Epithelial cell of proximal tubule (primary cell): Measurements from ENCODE around the gene TTC39C. TPM values are rescaled to one million over a fixed set of nuclear protein-coding genes. Genes with fewer than 3 reads are reported as not detected.

Source experiments
- DNase-seq: peaks from one replicate; pipeline ENCODE4 v3.0.0-alpha.2; 2011; ENCODE audit warnings: low read depth
- H3K4me3 ChIP-seq: 2 replicates; pipeline ENCODE4 v1.5.1; 2011; ENCODE audit warnings: low read depth, mild to moderate bottlenecking, low read length
- total RNA-seq: library from RNA; depleted of rRNA; stranded (reverse); fragments of >200 nt; gene quantifications from 2 replicates; pipeline ENCODE4 v1.2.3, GENCODE V29; 2015
- TF ChIP-seq, protein P1 (sequence below): conservative IDR thresholded peaks from 2 replicates; pipeline ENCODE4 v1.5.1; 2012; ENCODE audit warnings: low read depth, mild to moderate bottlenecking, low read length

TTC39C gene
- total RNA-seq, 1 donor from 2014 or later = 11.2 TPM

DNA sequence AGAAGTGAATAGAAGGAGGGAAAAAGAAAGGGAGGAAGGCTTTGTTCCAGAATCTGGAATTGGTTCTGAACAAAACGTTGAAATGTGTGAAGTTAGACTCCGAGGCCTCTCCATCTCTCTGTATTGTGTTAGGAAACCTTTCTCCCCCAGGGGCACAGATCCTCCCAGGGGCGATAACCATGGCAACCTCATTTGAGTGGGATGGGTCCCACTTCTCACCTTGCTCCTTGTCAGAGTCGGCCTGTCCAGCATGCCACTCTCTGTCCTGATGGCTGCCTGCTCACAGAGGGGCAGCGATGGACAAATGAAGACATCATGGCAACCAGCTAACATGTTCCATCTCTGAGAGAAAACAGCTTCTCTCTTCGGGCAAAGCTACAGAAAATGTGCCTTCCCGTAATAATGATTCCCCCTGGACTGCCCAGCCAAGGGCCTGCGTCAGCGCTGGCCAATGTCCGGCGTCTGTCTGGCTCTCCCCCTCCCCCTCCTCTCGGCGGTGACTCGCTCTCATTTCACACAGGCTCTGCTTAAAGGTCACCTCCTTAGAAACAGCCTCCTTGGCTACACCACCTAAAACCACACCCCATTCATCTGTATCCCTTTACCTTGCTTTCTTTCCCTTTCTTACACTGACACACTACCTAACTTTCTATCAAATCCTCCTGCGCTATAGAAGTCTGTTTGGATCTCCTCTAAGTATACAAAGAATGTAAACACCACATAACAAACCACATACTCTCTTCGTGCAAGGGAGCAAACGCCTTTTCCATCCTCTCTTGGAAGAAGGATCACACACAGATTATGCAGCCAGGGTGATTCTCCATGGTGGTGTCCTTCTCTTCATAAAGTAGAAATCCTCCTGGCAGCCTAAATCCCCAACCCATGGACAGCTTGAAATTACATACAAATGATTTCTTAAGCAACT, 32.1 kb upstream of the TTC39C start:
- TF ChIP-seq, protein P1, sequence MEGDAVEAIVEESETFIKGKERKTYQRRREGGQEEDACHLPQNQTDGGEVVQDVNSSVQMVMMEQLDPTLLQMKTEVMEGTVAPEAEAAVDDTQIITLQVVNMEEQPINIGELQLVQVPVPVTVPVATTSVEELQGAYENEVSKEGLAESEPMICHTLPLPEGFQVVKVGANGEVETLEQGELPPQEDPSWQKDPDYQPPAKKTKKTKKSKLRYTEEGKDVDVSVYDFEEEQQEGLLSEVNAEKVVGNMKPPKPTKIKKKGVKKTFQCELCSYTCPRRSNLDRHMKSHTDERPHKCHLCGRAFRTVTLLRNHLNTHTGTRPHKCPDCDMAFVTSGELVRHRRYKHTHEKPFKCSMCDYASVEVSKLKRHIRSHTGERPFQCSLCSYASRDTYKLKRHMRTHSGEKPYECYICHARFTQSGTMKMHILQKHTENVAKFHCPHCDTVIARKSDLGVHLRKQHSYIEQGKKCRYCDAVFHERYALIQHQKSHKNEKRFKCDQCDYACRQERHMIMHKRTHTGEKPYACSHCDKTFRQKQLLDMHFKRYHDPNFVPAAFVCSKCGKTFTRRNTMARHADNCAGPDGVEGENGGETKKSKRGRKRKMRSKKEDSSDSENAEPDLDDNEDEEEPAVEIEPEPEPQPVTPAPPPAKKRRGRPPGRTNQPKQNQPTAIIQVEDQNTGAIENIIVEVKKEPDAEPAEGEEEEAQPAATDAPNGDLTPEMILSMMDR = no peak
- H3K4me3 ChIP-seq = peak overlapping the region; percentile 12

DNA sequence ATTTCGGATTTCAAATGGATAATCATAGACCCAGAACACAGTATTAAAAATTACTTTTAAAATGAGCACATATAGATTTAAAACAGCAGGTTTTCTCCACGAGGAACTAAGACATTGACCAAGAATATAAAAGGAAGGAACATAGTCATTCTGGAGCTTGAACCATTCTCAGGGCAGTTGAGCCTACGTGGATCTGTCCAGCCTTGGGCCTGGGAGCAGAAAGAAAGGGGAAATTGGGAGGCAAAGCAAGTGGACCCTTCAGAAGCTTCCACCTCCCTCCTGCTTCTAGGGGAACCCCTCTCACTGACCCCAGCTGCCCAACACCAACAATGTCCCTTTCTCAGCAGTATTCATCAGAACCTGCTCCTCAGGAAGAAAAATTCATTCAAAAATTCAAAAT, 31.4 kb upstream of the TTC39C start:
- H3K4me3 ChIP-seq = no peak overlapping the region
- TF ChIP-seq, protein P1 = no peak
- no peak for DNase-seq

More for the DNA sequence above, 32.1 kb upstream of the TTC39C start:
- DNase-seq = no peak

DNA sequence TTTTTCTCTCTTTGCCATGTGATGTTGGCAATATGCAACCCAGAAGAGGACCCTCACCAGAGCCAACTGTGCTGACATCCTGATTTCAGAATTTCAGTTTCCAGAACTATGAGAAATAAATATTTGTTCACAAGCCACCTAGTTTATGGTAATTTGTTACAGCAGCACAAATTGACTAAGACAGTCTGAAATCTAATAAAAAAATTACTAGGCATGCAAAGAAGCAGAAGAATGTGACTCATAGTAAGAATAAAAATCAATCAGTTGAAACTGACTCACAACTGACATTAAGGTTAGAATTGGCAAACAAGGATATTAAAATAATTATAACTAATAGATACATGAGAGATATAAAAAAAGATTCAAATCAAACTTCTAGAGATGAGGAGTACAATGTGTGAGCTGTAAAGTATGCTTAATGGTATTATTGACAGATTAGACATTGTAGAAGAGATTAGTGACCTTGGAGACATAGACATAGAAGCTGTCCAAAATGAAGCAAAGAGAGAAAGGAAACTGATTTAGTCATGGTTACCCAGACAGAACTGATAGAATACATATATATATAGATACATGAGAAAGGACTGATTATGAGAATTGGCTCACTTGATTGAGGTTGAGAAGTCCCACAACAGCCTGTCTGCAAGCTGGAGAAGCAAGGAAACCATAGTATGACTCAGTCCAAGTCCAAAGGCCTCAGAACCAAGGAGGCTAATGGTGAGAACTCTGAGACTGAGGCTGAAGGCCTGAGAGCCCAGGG, 27.8 kb upstream of the TTC39C start:
- H3K4me3 ChIP-seq = no peak overlapping the region
- DNase-seq = no peak
- TF ChIP-seq, protein P1 = no peak

DNA sequence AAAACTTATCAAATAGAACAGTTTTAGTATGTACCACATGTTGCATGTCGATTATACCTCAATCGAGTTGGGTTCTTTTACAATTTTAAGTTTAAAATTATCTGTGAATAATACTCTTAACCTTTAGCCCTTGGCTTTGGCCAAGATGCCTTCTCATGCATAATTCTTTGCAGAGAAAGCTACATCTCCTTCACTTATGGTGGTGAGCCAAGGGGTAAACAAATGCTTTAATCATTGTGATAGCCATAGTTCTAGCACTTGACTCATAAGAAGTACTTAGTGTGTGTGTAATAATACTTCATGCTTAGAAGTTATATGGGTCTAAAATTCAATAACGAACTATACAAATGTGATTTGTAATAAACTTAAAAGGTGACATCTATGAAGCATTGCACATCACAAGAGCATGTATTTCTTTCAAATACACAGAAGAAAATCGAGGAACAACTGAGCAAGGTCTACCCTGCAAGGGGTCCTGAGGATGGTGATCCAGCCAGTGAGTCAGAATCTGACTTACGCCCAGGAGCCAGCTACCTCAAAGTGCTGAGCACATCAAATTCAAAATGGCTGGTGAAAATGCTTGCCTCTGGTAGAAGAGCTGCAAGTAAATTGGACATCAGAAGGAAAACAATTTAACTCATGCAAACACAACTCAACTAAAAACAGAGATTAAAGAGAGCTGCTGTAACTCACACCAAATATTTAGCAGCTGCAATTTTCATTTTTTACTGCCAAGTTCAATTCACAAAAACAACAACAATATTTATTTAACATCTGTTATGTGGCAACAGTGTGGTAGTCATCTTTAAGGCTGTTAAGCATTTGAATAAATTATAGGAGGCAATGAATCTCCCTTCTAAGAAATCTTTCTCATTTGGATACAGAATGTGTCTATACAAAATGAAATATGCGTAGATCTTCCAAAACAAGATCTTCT, 23.8 kb upstream of the TTC39C start:
- no peak for DNase-seq
- TF ChIP-seq, protein P1 = no peak
- no peak overlapping the region for H3K4me3 ChIP-seq

DNA sequence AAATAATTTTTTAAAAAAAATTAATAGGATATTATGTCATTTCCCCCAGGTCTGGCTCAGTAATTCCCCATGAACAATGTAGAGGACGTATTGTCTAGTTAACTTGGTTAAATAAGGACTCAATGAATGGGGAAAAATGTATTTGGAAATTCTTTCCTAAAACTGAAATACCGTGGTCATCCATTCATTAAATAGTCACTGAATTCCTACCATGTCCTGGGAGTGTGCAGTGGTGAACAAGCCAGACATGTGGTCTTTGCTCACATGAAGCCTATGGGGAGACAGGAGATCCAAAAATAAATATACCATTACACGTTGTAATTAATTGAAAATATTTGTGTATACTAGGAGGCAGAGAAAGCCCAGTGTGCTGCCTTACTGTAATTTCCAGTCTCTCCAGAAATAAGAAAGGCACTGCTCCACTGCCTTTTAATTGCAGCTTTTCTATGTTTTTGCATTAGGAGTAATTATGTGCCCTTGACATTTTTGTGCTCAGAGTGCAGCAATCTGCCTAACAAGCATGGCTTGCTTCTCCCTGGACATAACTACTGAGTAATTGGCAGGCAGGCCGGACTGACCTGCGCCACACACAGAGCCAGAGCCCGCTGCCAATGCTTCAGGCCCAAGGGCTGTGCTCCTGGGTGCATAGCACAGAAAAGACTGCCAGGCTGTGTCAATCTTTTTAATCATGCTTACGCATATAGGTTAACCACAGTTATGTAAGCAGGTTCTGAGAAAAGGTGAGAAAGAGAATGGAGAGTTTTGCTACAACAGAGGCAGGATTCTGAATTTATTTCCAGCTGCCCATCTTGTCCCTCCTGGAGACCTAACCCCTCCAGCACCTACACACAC, 22.2 kb upstream of the TTC39C start:
- H3K4me3 ChIP-seq = no peak overlapping the region
- no peak for DNase-seq
- TF ChIP-seq, protein P1 = no peak

DNA sequence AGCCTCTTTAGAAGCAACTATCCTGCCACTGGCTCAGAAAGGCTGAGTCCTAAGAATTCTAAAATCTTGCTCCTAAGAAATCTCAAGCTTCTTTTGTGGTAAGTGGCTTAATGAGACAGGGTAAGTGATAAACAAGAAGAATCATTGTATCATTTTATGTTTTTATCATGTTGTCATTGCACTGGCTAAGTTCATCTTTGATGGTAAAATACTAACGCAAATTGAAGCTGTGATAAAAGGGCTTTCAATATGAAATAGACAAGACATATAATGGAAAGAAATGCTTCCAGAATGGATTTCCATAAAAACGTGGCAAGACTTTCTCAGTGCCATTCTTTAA, 21.6 kb upstream of the TTC39C start:
- no peak for DNase-seq
- no peak overlapping the region for H3K4me3 ChIP-seq
- TF ChIP-seq, protein P1 = no peak
